KOPT-K1 (cell line): ENCODE measurements around the gene NES.
"Not testable (repeated sequence)": the region's sequence is repeated elsewhere in the genome, so short reads cannot be mapped to it uniquely, and the experiment has no call there.

Experiments
- H3K27ac ChIP-seq: fragments of 200-600 bp; sonication (generic); 2 replicates; pipeline ENCODE4 v1.5.1; 2016; ENCODE audit warnings: antibody characterized with exemption, mild to moderate bottlenecking, low read depth, low read length; ENCODE audit not compliant: poor library complexity, severe bottlenecking
- H3K36me3 ChIP-seq: fragments of 200-600 bp; sonication (generic); 2 replicates; pipeline ENCODE4 v1.5.1; 2017; ENCODE audit warnings: antibody characterized with exemption, mild to moderate bottlenecking, low read length, moderate library complexity; ENCODE audit not compliant: insufficient read depth
- H3K9me3 ChIP-seq: fragments of 200-600 bp; sonication (generic); 2 replicates; pipeline ENCODE4 v1.5.1; 2017; ENCODE audit warnings: antibody characterized with exemption, low read length, mild to moderate bottlenecking; ENCODE audit not compliant: insufficient read depth, poor library complexity, severe bottlenecking

Gene NES

GRCh38 chr1:156640842-156641706 is 36.1 kb downstream of the NES start:
- H3K27ac ChIP-seq = no peak overlapping the region
- H3K36me3 ChIP-seq = no peaks in the 10 kb centered on the region
- H3K9me3 ChIP-seq = no peaks in the 10 kb centered on the region

- Histone ChIP-seq H3K36me3 (no peaks in the 10 kb centered on the region), H3K27ac (no peak overlapping the region), H3K9me3 (no peaks in the 10 kb centered on the region)
Measured at GRCh38 chr1:156639601-156640101, 37.6 kb downstream of the NES start.

DNA sequence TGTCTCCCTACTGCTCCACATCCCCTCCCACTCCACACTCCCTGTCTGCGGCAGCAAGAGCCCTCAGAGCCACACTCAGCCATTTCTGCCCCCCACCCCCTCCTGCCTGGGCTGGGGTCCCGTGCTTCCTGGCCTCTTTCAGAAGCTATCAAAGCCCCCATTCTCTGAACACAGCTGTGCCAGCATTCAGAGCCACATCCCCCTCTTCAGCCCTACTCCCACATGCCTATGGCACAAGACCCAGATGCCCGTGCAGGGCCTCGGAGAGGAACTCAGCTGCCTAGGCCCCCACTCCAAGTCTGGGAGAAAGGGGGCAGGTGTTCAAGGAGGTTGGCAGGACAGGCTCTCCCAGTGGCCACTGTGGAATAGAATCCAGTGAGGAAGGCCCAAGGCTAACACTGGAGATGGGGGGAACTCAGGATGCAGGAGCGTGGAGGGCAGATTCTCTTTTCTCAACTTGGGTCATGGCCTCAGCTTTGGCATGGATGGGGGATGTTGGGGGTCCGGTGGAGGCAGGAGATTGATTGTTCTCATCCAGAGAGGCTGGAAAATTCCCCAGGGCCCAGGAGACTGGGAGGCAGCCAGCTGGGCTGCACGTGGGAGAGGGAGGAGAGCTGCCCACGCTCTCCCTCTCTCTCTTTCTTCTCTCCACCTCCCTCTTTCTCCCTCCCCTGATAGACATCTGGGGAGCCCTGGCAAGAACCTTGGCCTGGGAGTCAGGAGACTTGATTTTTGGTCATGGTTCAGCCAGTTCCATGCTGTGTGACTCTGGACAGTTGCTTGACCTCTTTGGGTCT is 38.8 kb downstream of the NES start:
- H3K36me3 ChIP-seq = no peaks in the 10 kb centered on the region
- H3K27ac ChIP-seq = no peak overlapping the region
- no peaks in the 10 kb centered on the region for H3K9me3 ChIP-seq

DNA sequence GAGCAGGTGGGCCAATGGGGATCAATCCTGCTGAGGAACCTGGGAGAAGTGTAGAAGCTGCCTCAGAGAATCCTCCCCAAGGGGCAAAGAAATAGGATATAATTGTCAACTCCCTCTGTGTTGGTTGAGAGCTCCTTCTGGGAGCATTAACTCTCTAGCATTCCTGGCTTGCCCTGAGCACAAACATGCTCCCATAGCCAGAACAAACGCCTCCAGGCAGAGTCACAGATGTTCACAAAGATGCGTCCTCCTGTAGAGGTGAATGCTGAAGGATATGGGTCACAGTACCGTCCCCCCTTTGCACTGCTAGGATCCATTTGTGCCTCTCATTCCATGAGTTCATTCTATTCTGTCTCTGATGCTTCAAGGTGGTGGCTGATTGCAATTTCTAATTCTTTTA is 44.9 kb downstream of the NES start:
- H3K36me3 ChIP-seq = no peaks in the 10 kb centered on the region
- H3K27ac ChIP-seq = no peak overlapping the region
- no peaks in the 10 kb centered on the region for H3K9me3 ChIP-seq

- H3K9me3 ChIP-seq, H3K27ac ChIP-seq, H3K36me3 ChIP-seq: not testable (repeated sequence)
Measured at GRCh38 chr1:156631152-156631551, 46.1 kb downstream of the NES start.

DNA sequence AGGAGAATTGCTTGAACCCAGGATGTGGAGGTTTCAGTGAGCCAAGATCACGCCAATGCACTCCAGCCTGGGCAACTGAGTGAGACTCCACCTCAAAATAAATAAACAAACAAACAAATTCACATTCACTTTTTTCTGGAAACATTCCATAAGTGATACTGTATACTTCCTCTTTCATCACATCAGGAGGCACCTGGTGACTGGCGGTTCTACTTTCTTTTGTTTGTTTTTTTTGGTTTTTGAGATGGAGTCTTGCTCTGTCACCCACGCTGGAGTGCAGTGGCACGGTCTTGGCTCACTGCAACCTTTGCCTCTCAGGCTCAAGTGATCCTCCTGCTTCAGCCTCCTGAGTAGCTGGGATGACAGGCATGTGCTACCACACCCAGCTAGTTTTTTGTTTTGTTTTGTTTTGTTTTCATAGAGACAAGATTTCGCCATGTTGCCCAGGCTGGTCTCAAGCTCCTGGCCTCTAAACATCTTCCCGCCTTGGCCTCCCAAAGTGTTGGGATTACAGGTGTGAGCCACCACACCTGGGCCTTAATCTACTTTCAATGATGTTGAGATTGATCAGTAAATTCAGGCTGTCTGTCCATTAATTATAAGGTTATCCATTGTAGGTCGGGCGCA is 47.3 kb downstream of the NES start:
- Histone ChIP-seq H3K36me3 (no peaks in the 10 kb centered on the region), H3K27ac (no peak overlapping the region), H3K9me3 (no peaks in the 10 kb centered on the region)

DNA sequence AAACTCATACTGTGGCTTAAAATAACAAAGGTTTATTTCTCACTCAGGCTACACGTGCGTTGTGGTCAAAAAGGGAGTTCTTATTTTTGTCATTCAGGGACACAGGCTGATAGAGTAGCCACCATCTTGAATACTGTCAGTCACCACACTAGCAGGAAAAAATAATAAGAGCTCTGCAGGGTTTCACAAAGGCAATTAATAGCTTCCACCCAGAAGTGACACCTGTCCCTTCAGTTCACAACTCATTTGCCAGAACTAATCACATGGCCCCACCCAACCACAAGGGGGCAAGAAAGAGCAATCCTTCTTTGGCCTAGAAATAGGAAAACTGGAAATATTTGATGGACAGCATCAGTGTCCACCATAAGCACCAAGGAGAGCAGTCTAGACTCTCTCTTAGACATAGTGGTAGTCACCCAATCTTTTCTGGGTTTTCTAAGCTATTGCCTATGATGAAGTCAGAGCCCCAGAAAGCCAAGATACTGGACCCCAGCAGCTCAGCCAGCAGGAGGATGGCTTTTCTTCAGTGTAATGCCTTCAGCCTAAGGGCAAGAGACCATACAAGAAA is 49.8 kb downstream of the NES start:
- Histone ChIP-seq H3K27ac (no peak overlapping the region), H3K9me3 (no peaks in the 10 kb centered on the region), H3K36me3 (no peaks in the 10 kb centered on the region)

- Histone ChIP-seq H3K36me3 (no peaks in the 10 kb centered on the region), H3K9me3 (no peaks in the 10 kb centered on the region), H3K27ac (no peak overlapping the region)
Measured at GRCh38 chr1:156626079-156626438, 51.1 kb downstream of the NES start.

- Histone ChIP-seq H3K36me3 (no peaks in the 10 kb centered on the region), H3K27ac (no peak overlapping the region), H3K9me3 (no peaks in the 10 kb centered on the region)
Measured at GRCh38 chr1:156625436-156626078, 51.6 kb downstream of the NES start.

DNA sequence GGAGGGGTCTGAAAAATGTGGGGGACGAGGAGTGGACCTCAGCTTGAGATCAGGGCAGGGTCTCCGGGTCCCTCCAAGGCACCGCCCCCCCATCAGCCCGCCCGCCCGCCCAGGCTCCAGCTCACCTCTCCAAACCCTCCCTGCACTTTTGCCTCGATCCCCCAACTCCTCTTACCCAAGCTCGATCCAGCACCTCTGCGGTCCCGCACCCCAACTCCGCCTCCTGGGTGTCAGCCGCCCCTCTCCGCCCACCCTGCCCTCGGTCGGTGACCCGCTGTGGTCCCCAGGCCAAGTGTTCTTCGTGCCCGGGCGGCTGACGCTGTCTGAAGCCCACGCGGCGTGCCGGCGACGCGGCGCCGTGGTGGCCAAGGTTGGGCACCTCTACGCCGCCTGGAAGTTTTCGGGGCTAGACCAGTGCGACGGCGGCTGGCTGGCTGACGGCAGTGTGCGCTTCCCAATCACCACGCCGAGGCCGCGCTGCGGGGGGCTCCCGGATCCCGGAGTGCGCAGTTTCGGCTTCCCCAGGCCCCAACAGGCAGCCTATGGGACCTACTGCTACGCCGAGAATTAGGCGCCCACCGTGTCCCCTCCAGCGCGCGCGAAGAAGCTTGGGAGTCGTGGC is 52.3 kb downstream of the NES start:
- H3K36me3 ChIP-seq = no peaks in the 10 kb centered on the region
- H3K27ac ChIP-seq = no peak overlapping the region
- no peaks in the 10 kb centered on the region for H3K9me3 ChIP-seq

GRCh38 chr1:156623946-156624813 is 53.0 kb downstream of the NES start:
- H3K9me3 ChIP-seq = no peaks in the 10 kb centered on the region
- no peaks in the 10 kb centered on the region for H3K36me3 ChIP-seq
- H3K27ac ChIP-seq = no peak overlapping the region

GRCh38 chr1:156622581-156623297 is 54.5 kb downstream of the NES start:
- H3K27ac ChIP-seq = no peak overlapping the region
- H3K9me3 ChIP-seq = no peaks in the 10 kb centered on the region
- H3K36me3 ChIP-seq = no peaks in the 10 kb centered on the region

DNA sequence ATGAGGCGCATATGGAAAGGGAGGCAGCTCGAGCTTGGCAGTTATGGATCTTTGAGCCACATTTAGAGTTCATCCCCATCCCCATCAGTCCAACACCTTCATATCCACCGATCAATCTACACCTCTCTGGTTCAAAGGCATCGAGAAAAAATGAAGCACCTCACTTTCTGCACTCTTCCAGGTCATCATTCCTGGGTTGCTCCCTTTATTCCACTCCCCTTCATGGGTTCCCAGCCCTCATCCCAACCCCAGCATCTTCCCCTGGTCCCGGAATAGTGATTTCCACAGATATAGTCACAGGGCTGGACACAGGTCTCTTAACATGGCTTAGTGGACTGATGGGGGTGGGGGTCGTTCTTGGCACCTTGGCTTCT is 57.6 kb downstream of the NES start:
- Histone ChIP-seq H3K27ac (no peak overlapping the region), H3K36me3 (no peaks in the 10 kb centered on the region), H3K9me3 (no peaks in the 10 kb centered on the region)
